K562 (cell line): ENCODE measurements around the gene TOGARAM2.

Experiments used
- TARDBP ChIP-seq: fragments of 450-650 bp; IDR thresholded peaks from 2 replicates; pipeline ENCODE4 v1.6.1; 2016
- TF ChIP-seq, protein P1 (sequence below), 3 experiments: IDR thresholded peaks in 2 of 3; conservative IDR thresholded peaks in 1 of 3; 2 replicates each; pipeline ENCODE4 v1.5.1; 2011 to 2012; ENCODE audit warnings: low read length in 3 of 3, mild to moderate bottlenecking in 3 of 3, control low read depth in 2 of 3, improper control_type of control experiment in 1 of 3, inconsistent platforms in 1 of 3, low read depth in 1 of 3, mixed read lengths in 1 of 3, moderate library complexity in 1 of 3; ENCODE audit not compliant: insufficient read depth in 2 of 3
- TF ChIP-seq, protein P2 (sequence below): fragments of 450-650 bp; IDR thresholded peaks from 2 replicates; pipeline ENCODE4 v1.6.1; 2018; ENCODE audit not compliant: partially characterized antibody

DNA sequence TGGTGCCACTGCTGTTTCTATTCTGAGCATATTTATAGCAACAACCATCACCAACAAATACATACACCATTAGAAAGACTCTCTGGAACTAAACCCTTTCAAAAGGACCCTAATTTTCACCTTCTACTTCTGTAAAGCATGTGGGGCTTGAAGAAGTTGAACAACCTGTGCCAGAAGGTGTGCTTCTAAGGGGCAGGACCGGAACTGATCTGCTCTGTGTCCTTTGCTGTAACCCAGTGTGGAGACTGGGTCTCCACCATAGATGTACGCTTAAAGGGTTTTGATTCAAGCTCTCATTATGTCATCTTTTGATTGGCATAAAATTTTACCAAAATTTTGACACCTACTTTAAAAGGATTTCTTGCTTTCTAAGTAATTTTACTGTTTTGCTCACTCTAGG lies 46.3 kb upstream of the TOGARAM2 start:
- TF ChIP-seq, protein P1, sequence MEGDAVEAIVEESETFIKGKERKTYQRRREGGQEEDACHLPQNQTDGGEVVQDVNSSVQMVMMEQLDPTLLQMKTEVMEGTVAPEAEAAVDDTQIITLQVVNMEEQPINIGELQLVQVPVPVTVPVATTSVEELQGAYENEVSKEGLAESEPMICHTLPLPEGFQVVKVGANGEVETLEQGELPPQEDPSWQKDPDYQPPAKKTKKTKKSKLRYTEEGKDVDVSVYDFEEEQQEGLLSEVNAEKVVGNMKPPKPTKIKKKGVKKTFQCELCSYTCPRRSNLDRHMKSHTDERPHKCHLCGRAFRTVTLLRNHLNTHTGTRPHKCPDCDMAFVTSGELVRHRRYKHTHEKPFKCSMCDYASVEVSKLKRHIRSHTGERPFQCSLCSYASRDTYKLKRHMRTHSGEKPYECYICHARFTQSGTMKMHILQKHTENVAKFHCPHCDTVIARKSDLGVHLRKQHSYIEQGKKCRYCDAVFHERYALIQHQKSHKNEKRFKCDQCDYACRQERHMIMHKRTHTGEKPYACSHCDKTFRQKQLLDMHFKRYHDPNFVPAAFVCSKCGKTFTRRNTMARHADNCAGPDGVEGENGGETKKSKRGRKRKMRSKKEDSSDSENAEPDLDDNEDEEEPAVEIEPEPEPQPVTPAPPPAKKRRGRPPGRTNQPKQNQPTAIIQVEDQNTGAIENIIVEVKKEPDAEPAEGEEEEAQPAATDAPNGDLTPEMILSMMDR (IDR thresholded peaks at IDR 0.05 in 2 of 3, conservative IDR thresholded peaks at IDR 0.05 in 1 of 3; ENCODE audit: insufficient read depth in 2 of 3, low read depth in 1 of 3, low read length in 3 of 3) = no peak
- TF ChIP-seq, protein P2, sequence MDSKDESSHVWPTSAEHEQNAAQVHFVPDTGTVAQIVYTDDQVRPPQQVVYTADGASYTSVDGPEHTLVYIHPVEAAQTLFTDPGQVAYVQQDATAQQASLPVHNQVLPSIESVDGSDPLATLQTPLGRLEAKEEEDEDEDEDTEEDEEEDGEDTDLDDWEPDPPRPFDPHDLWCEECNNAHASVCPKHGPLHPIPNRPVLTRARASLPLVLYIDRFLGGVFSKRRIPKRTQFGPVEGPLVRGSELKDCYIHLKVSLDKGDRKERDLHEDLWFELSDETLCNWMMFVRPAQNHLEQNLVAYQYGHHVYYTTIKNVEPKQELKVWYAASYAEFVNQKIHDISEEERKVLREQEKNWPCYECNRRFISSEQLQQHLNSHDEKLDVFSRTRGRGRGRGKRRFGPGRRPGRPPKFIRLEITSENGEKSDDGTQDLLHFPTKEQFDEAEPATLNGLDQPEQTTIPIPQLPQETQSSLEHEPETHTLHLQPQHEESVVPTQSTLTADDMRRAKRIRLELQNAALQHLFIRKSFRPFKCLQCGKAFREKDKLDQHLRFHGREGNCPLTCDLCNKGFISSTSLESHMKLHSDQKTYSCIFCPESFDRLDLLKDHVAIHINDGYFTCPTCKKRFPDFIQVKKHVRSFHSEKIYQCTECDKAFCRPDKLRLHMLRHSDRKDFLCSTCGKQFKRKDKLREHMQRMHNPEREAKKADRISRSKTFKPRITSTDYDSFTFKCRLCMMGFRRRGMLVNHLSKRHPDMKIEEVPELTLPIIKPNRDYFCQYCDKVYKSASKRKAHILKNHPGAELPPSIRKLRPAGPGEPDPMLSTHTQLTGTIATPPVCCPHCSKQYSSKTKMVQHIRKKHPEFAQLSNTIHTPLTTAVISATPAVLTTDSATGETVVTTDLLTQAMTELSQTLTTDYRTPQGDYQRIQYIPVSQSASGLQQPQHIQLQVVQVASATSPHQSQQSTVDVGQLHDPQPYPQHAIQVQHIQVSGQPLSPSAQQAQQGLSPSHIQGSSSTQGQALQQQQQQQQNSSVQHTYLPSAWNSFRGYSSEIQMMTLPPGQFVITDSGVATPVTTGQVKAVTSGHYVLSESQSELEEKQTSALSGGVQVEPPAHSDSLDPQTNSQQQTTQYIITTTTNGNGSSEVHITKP = no peak
- no peak for TF ChIP-seq TARDBP
